T-helper 2 cell treated with Interferon-gamma antibody and Interleukin-4, amounts not matched to agents 5 μg/mL and 100 μg/mL, for 36 hours (primary cell): ENCODE data around the gene GAGE12H.
"Not testable (repeated sequence)": the region's sequence is repeated elsewhere in the genome, so short reads cannot be mapped to it uniquely, and the experiment has no call there.

ENCODE experiments used
- DNase-seq: peaks from one replicate; pipeline ENCODE4 v3.0.0; 2021; ENCODE audit warnings: low spot score
- H3K27ac Mint-ChIP-seq: one replicate; pipeline ENCODE4 v1.8.0; 2021; ENCODE audit warnings: mild to moderate bottlenecking, mixed read lengths
- H3K27me3 Mint-ChIP-seq: one replicate; pipeline ENCODE4 v1.8.0; 2021; ENCODE audit warnings: low read depth, mixed read lengths
- H3K36me3 Mint-ChIP-seq: one replicate; pipeline ENCODE4 v1.8.0; 2021; ENCODE audit warnings: low read depth, mixed read lengths
- H3K4me1 Mint-ChIP-seq: one replicate; pipeline ENCODE4 v1.8.0; 2021; ENCODE audit warnings: low read depth, mixed read lengths
- H3K4me3 Mint-ChIP-seq: one replicate; pipeline ENCODE4 v1.8.0; 2022; ENCODE audit warnings: mild to moderate bottlenecking, moderate library complexity, mixed read lengths
- H3K9me3 Mint-ChIP-seq: one replicate; pipeline ENCODE4 v1.8.0; 2021; ENCODE audit warnings: mixed read lengths

The GAGE12H gene

GRCh38 chrX:49579649-49580048 lies at the start of gene GAGE12H:
Gene GAGE12H, plus strand, starts transcription at chrX:49579949. Its CDS starts 1,155 bp downstream, at chrX:49581104.
- not testable (repeated sequence) for H3K27me3 Mint-ChIP-seq, H3K4me1 Mint-ChIP-seq, H3K27ac Mint-ChIP-seq, DNase-seq, H3K36me3 Mint-ChIP-seq, H3K9me3 Mint-ChIP-seq, H3K4me3 Mint-ChIP-seq

- H3K4me3 Mint-ChIP-seq, H3K9me3 Mint-ChIP-seq, H3K27me3 Mint-ChIP-seq, DNase-seq, H3K36me3 Mint-ChIP-seq, H3K4me1 Mint-ChIP-seq, H3K27ac Mint-ChIP-seq: not testable (repeated sequence)
Observed at GRCh38 chrX:49531877-49532276, 47.9 kb upstream of the GAGE12H start, which contains the start of gene GAGE12C. Gene GAGE12C, plus strand, starts transcription at chrX:49532177. Its CDS starts 1,155 bp downstream, at chrX:49533332.

GRCh38 chrX:49541433-49541832 lies 38.3 kb upstream of the GAGE12H start, which contains the start of gene GAGE12D:
Gene GAGE12D, plus strand, starts transcription at chrX:49541733. Its CDS starts 1,155 bp downstream, at chrX:49542888.
- not testable (repeated sequence) for H3K4me1 Mint-ChIP-seq, DNase-seq, H3K4me3 Mint-ChIP-seq, H3K9me3 Mint-ChIP-seq, H3K27me3 Mint-ChIP-seq, H3K36me3 Mint-ChIP-seq, H3K27ac Mint-ChIP-seq

GRCh38 chrX:49550989-49551388 lies 28.8 kb upstream of the GAGE12H start, which contains the start of gene GAGE12E:
Gene GAGE12E, plus strand, starts transcription at chrX:49551289. Its CDS starts 1,155 bp downstream, at chrX:49552444.
- not testable (repeated sequence) for DNase-seq, H3K4me3 Mint-ChIP-seq, H3K9me3 Mint-ChIP-seq, H3K36me3 Mint-ChIP-seq, H3K4me1 Mint-ChIP-seq, H3K27me3 Mint-ChIP-seq, H3K27ac Mint-ChIP-seq

GRCh38 chrX:49560542-49560941 lies 19.2 kb upstream of the GAGE12H start, which contains the start of gene GAGE12F:
Gene GAGE12F, plus strand, starts transcription at chrX:49560842. Its CDS starts 1,155 bp downstream, at chrX:49561997.
- H3K27ac Mint-ChIP-seq, DNase-seq, H3K4me3 Mint-ChIP-seq, H3K4me1 Mint-ChIP-seq, H3K27me3 Mint-ChIP-seq, H3K9me3 Mint-ChIP-seq, H3K36me3 Mint-ChIP-seq: not testable (repeated sequence)

- not testable (repeated sequence) for DNase-seq, H3K9me3 Mint-ChIP-seq, H3K4me3 Mint-ChIP-seq, H3K27me3 Mint-ChIP-seq, H3K27ac Mint-ChIP-seq, H3K4me1 Mint-ChIP-seq, H3K36me3 Mint-ChIP-seq
Observed at GRCh38 chrX:49568728-49569127, 11.0 kb upstream of the GAGE12H start.

- H3K27me3 Mint-ChIP-seq, H3K4me1 Mint-ChIP-seq, H3K4me3 Mint-ChIP-seq: not testable (repeated sequence)
Observed at GRCh38 chrX:49569152-49569551, 10.6 kb upstream of the GAGE12H start.

GRCh38 chrX:49570100-49570499 lies 9.6 kb upstream of the GAGE12H start, which contains the start of gene GAGE12G:
Gene GAGE12G, plus strand, starts transcription at chrX:49570400. Its CDS starts 1,155 bp downstream, at chrX:49571555.
- H3K4me1 Mint-ChIP-seq, DNase-seq, H3K4me3 Mint-ChIP-seq, H3K27ac Mint-ChIP-seq, H3K36me3 Mint-ChIP-seq, H3K27me3 Mint-ChIP-seq, H3K9me3 Mint-ChIP-seq: not testable (repeated sequence)

More at GRCh38 chrX:49569152-49569551, 10.6 kb upstream of the GAGE12H start:
- H3K27ac Mint-ChIP-seq, H3K36me3 Mint-ChIP-seq, DNase-seq, H3K9me3 Mint-ChIP-seq: not testable (repeated sequence)

- not testable (repeated sequence) for H3K4me3 Mint-ChIP-seq, H3K36me3 Mint-ChIP-seq, H3K27me3 Mint-ChIP-seq, H3K9me3 Mint-ChIP-seq, H3K27ac Mint-ChIP-seq, H3K4me1 Mint-ChIP-seq, DNase-seq
Observed at GRCh38 chrX:49589196-49589595, 9.4 kb downstream of the GAGE12H start, which contains the start of gene GAGE2A. Gene GAGE2A, plus strand, starts transcription at chrX:49589496. Its CDS starts 1,155 bp downstream, at chrX:49590651.

- not testable (repeated sequence) for H3K4me3 Mint-ChIP-seq, H3K4me1 Mint-ChIP-seq, H3K27ac Mint-ChIP-seq, H3K9me3 Mint-ChIP-seq, DNase-seq, H3K27me3 Mint-ChIP-seq, H3K36me3 Mint-ChIP-seq
Observed at GRCh38 chrX:49589769-49590478, 10.2 kb downstream of the GAGE12H start.

GRCh38 chrX:49590488-49590887 lies 10.7 kb downstream of the GAGE12H start:
- H3K4me3 Mint-ChIP-seq, H3K9me3 Mint-ChIP-seq, H3K36me3 Mint-ChIP-seq, H3K27me3 Mint-ChIP-seq, H3K4me1 Mint-ChIP-seq, H3K27ac Mint-ChIP-seq: not testable (repeated sequence)
- peak; percentile 3 for DNase-seq

GRCh38 chrX:49598720-49599119 lies 19.0 kb downstream of the GAGE12H start, which contains the start of gene GAGE1:
Gene GAGE1, plus strand, starts transcription at chrX:49599020. Its CDS starts 1,155 bp downstream, at chrX:49600175.
- not testable (repeated sequence) for H3K4me1 Mint-ChIP-seq, DNase-seq, H3K36me3 Mint-ChIP-seq, H3K27ac Mint-ChIP-seq, H3K9me3 Mint-ChIP-seq, H3K4me3 Mint-ChIP-seq, H3K27me3 Mint-ChIP-seq

GRCh38 chrX:49610718-49611310 lies 31.1 kb downstream of the GAGE12H start:
- Mint-ChIP-seq H3K36me3 (no peaks in the 10 kb centered on the region), H3K27me3 (peaks cover 2% of the 10 kb centered on the region), H3K27ac (no peak overlapping the region), H3K4me1 (no peaks in the 10 kb centered on the region), H3K4me3 (no peak overlapping the region), H3K9me3 (no peaks in the 10 kb centered on the region)
- no peak for DNase-seq

GRCh38 chrX:49618574-49618973 lies 38.8 kb downstream of the GAGE12H start:
- H3K27me3 Mint-ChIP-seq, result no peaks in the 10 kb centered on the region
- no peaks in the 10 kb centered on the region for H3K9me3 Mint-ChIP-seq
- no peak overlapping the region for H3K27ac Mint-ChIP-seq
- DNase-seq, result no peak
- H3K4me1 Mint-ChIP-seq, result no peaks in the 10 kb centered on the region
- no peak overlapping the region for H3K4me3 Mint-ChIP-seq
- H3K36me3 Mint-ChIP-seq, result no peaks in the 10 kb centered on the region
